ENCODE data around the gene MSI2. TPM values are rescaled to one million over a fixed set of nuclear protein-coding genes. Genes with fewer than 3 reads are reported as not detected.

MSI2 gene
- total RNA-seq, 4 donors from 2014 or later: 27.3 to 50.4 (median 36.8) TPM

DNA sequence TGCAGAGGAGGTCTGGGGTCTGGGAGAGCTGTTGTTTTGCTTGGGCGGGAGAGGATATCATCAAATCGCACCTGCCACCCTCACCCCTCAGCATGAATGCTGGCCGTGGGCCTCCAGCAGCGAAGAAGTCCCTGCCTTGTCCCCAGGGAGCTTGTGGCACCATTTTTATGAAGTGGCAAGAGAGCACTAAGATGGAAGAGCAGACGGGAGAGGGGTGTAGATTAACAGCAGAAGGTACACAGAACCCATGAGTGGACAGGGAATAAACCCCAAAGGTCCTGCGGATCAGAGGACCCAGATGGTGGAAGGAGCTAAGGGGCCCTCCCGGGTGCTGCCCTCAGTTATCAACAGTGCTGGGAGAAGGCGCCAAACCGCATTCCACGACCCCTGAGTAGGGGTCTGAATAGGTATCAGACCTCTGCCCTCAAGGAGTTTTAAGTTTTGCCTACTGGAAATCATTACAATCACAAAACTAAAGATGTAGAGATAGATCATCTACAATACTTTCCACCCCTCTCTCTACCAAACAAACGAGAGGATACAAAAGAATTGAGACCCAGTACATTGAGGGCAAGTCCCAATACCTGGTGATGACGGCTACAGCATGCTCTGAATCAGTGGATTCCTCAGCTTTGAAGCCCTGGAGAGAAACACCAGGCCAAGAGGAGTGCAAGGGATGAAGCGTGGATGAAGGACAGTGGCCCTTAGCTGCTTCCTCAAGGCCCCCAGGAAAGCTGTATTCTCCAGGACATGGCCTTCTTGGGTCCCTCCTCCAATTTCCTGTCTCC lies 428.6 kb downstream of the MSI2 start:
- Histone ChIP-seq H3K27ac (no peak overlapping the region), H3K4me3 (no peak overlapping the region), H3K27me3 (no peaks in the 10 kb centered on the region), H3K9me3 (no peaks in the 10 kb centered on the region), H3K36me3 (peaks cover 0 to 6% of the 10 kb centered on the region in 2 donors), H3K4me1 (no peaks in the 10 kb centered on the region)
- ATAC-seq: no peak
- WGBS, 2 donors (ENCODE audit: low coverage in 1 of 2): 91 to 96% methylated on average over 6 to 8 of the region's 13 CpGs
- no peak for TF ChIP-seq POLR2A (IDR thresholded peaks at IDR 0.05)
- no peak for TF ChIP-seq CTCF (IDR thresholded peaks at IDR 0.05)
- no peak for TF ChIP-seq POLR2AphosphoS5 (IDR thresholded peaks at IDR 0.05)
- TF ChIP-seq EP300 (IDR thresholded peaks at IDR 0.05): no peak

- Histone ChIP-seq H3K27me3 (no peaks in the 10 kb centered on the region), H3K4me1 (no peaks in the 10 kb centered on the region), H3K27ac (no peak overlapping the region), H3K36me3 (peaks cover 0 to 6% of the 10 kb centered on the region in 2 donors), H3K4me3 (no peak overlapping the region), H3K9me3 (no peaks in the 10 kb centered on the region)
- 81 to 92% methylated on average over 4 to 5 of the region's 7 CpGs for WGBS, 2 donors (ENCODE audit: low coverage in 1 of 2)
- TF ChIP-seq EP300 (IDR thresholded peaks at IDR 0.05) (no peak), POLR2A (IDR thresholded peaks at IDR 0.05) (no peak), POLR2AphosphoS5 (IDR thresholded peaks at IDR 0.05) (no peak), CTCF (IDR thresholded peaks at IDR 0.05) (no peak)
- no peak for ATAC-seq
These were observed 429.3 kb downstream of the MSI2 start for GRCh38 chr17:57685499-57686132.

GRCh38 chr17:57687642-57688041 lies 431.3 kb downstream of the MSI2 start:
- TF ChIP-seq POLR2AphosphoS5 (IDR thresholded peaks at IDR 0.05) (no peak), CTCF (IDR thresholded peaks at IDR 0.05) (no peak), POLR2A (IDR thresholded peaks at IDR 0.05) (no peak), EP300 (IDR thresholded peaks at IDR 0.05) (no peak)
- Histone ChIP-seq H3K27me3 (no peaks in the 10 kb centered on the region), H3K4me3 (no peak overlapping the region), H3K4me1 (no peaks in the 10 kb centered on the region), H3K36me3 (peaks cover 0 to 6% of the 10 kb centered on the region in 2 donors), H3K27ac (no peak overlapping the region), H3K9me3 (no peaks in the 10 kb centered on the region)
- ATAC-seq: no peak

DNA sequence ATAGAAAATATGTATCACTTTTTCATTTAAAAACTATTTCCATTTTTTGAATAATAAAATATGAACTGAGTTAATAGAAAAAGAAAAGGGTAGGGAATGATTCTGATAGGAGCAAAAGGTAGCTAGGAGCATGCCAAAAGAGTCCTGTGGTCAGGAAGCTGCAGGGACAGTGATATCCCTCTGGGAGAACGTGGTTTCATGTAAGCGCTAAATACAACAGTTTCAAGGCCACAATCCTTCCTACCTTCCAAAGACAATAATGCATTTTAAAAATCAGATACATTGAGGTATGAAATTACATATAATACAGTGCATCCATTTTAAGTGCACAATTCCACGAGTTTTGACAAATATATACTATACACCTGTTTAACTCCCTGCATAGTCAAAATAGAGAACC lies 432.9 kb downstream of the MSI2 start:
- Histone ChIP-seq H3K27me3 (no peaks in the 10 kb centered on the region), H3K27ac (no peak overlapping the region), H3K4me3 (no peak overlapping the region), H3K4me1 (no peaks in the 10 kb centered on the region), H3K9me3 (no peaks in the 10 kb centered on the region), H3K36me3 (peaks cover 0 to 6% of the 10 kb centered on the region in 2 donors)
- TF ChIP-seq CTCF (IDR thresholded peaks at IDR 0.05) (no peak), EP300 (IDR thresholded peaks at IDR 0.05) (no peak), POLR2AphosphoS5 (IDR thresholded peaks at IDR 0.05) (no peak), POLR2A (IDR thresholded peaks at IDR 0.05) (no peak)
- no peak for ATAC-seq
- WGBS, 2 donors (ENCODE audit: low coverage in 1 of 2): 60 to 71% methylated on average over 3 of the region's 3 CpGs

DNA sequence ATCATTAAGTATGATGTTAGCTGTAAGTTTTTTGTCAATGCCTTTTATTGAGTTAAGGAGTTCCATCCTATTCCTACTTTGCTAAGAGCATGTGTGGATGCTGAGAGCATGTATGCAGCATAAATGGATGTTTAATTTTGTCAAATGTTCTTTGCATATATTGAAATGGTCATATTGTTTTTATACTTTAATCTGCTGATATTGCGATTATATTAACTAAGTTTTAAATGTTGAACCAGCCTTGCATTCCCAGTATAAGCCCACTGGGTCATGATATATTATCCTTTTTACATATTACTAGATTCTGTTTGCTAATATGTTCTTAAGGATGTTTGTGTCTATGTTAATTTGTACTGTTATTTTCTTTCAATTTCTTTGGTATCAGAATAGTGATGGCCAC lies 435.6 kb downstream of the MSI2 start:
- WGBS, 2 donors (ENCODE audit: low coverage in 1 of 2): 91 to 100% methylated on average over 1 of the region's 1 CpG

More for the DNA sequence above, 435.6 kb downstream of the MSI2 start:
- H3K4me3 ChIP-seq: no peak overlapping the region
- no peak for ATAC-seq
- no peaks in the 10 kb centered on the region for H3K9me3 ChIP-seq
- H3K27me3 ChIP-seq: no peaks in the 10 kb centered on the region
- no peaks in the 10 kb centered on the region for H3K4me1 ChIP-seq
- H3K36me3 ChIP-seq: no peaks in the 10 kb centered on the region
- H3K27ac ChIP-seq: no peak overlapping the region
- no peak for TF ChIP-seq CTCF (IDR thresholded peaks at IDR 0.05)
- no peak for TF ChIP-seq POLR2AphosphoS5 (IDR thresholded peaks at IDR 0.05)
- no peak for TF ChIP-seq EP300 (IDR thresholded peaks at IDR 0.05)
- no peak for TF ChIP-seq POLR2A (IDR thresholded peaks at IDR 0.05)

Measured in gastroesophageal sphincter (tissue), 4 donors.